ENCODE data around the gene CDR2. TPM values are rescaled to one million over a fixed set of nuclear protein-coding genes. Genes with fewer than 3 reads are reported as not detected.
A peak's percentile ranks its signal among the peaks of the same experiment; 100 is the strongest.

The CDR2 gene
- total and polyA plus RNA-seq, 9 of the 15 experiments (the other 6 are each of a cell fraction or from before 2014, with no cell fraction given) = 4.6 to 30.3 (median 19.9) TPM

- TF ChIP-seq RUNX1 (IDR thresholded peaks at IDR 0.05; ENCODE audit: low read depth) = no peak
- TF ChIP-seq EP300 (IDR thresholded peaks at IDR 0.05; ENCODE audit: low read length) = no peak
- TF ChIP-seq, protein P1, sequence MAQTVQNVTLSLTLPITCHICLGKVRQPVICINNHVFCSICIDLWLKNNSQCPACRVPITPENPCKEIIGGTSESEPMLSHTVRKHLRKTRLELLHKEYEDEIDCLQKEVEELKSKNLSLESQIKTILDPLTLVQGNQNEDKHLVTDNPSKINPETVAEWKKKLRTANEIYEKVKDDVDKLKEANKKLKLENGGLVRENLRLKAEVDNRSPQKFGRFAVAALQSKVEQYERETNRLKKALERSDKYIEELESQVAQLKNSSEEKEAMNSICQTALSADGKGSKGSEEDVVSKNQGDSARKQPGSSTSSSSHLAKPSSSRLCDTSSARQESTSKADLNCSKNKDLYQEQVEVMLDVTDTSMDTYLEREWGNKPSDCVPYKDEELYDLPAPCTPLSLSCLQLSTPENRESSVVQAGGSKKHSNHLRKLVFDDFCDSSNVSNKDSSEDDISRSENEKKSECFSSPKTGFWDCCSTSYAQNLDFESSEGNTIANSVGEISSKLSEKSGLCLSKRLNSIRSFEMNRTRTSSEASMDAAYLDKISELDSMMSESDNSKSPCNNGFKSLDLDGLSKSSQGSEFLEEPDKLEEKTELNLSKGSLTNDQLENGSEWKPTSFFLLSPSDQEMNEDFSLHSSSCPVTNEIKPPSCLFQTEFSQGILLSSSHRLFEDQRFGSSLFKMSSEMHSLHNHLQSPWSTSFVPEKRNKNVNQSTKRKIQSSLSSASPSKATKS (CRISPR knock-in tag; IDR thresholded peaks at IDR 0.05) = no peak
- no peak for TF ChIP-seq ILK (tag; IDR thresholded peaks at IDR 0.05; ENCODE audit: borderline replicate concordance, low read depth)
- TF ChIP-seq CGGBP1 (CRISPR knock-in tag; IDR thresholded peaks at IDR 0.05) = no peak; the same call in 1 of the 2 replicates
- no peak for TF ChIP-seq KAT7 (CRISPR knock-in tag; IDR thresholded peaks at IDR 0.05; ENCODE audit: borderline replicate concordance)
- TF ChIP-seq ILF3 (IDR thresholded peaks at IDR 0.05; ENCODE audit: borderline replicate concordance) = no peak; the same call in 1 of the 2 replicates
- no peak for TF ChIP-seq MAFG (tag; conservative IDR thresholded peaks at IDR 0.05)
- no peak for TF ChIP-seq CBX5 (IDR thresholded peaks at IDR 0.05; ENCODE audit: borderline replicate concordance, low read depth)
- TF ChIP-seq HLTF (IDR thresholded peaks at IDR 0.05) = no peak
- no peak for TF ChIP-seq ZC3H4 (CRISPR knock-in tag; IDR thresholded peaks at IDR 0.05; ENCODE audit: borderline replicate concordance)
- TF ChIP-seq RBM17 (IDR thresholded peaks at IDR 0.05; ENCODE audit: borderline replicate concordance, low read depth, low read length) = no peak
- TF ChIP-seq ZZZ3 (IDR thresholded peaks at IDR 0.05) = no peak
- TF ChIP-seq MEF2D (tag; conservative IDR thresholded peaks at IDR 0.05; ENCODE audit: low read depth) = no peak
- no peak for TF ChIP-seq MITF (IDR thresholded peaks at IDR 0.05)
- TF ChIP-seq GATAD2B (IDR thresholded peaks at IDR 0.05; ENCODE audit: borderline replicate concordance) = peak; percentile 86
- no peak for TF ChIP-seq PRMT5 (CRISPR knock-in tag; IDR thresholded peaks at IDR 0.05)
- no peak for TF ChIP-seq RERE (CRISPR knock-in tag; IDR thresholded peaks at IDR 0.05; ENCODE audit: borderline replicate concordance)
- no peak for TF ChIP-seq DNMT1 (IDR thresholded peaks at IDR 0.05)
- no peak for TF ChIP-seq NBN (IDR thresholded peaks at IDR 0.05; ENCODE audit: low read depth)
Measured at GRCh38 chr16:22374311-22375116, at the start of gene CDR2 (continued).
